H1 (cell line): ENCODE measurements around the gene RRP9. TPM values are rescaled to one million over a fixed set of nuclear protein-coding genes. Genes with fewer than 3 reads are reported as not detected.

Experiments used
- CTCF ChIA-PET: fragments of 300-600 bp; sonication (Branson Sonifier 250); formaldehyde crosslinking; loops from one replicate; lab custom pipeline; 2021; ENCODE audit not compliant: partially characterized antibody; lab: Charles Lee
- POLR2A ChIA-PET: fragments of 300-600 bp; sonication (Branson Sonifier 250); formaldehyde crosslinking; loops from one replicate; lab custom pipeline; 2021; ENCODE audit warnings: inconsistent platforms; ENCODE audit not compliant: partially characterized antibody; lab: Charles Lee
- DNase-seq, 2 experiments: peaks; one replicate each; pipeline versions ENCODE4 v3.0.0 to v3.0.0-alpha.2; 2010 to 2022; ENCODE audit warnings: low spot score in 2 of 2, low read depth in 1 of 2, mixed read lengths in 1 of 2
- FAIRE-seq: peaks from 2 replicates; lab custom pipeline; 2011; peaks lifted over from hg19 to GRCh38; lab: Jason Lieb, UNC
- H2AFZ ChIP-seq: 2 replicates; pipeline ENCODE4 v1.8.1; 2012; ENCODE audit warnings: low read length, inconsistent platforms
- H2AK5ac ChIP-seq: 2 replicates; pipeline ENCODE4 v1.6.1; 2013; ENCODE audit warnings: low read depth, low read length
- H2BK120ac ChIP-seq: replicated peaks from 2 replicates; pipeline ENCODE3; 2013; ENCODE audit warnings: low read depth, low read length, inconsistent platforms
- H2BK12ac ChIP-seq: 2 replicates; pipeline ENCODE4 v1.6.1; 2013; ENCODE audit warnings: low read depth, low read length
- H2BK15ac ChIP-seq: 2 replicates; pipeline ENCODE4 v1.6.1; 2013; ENCODE audit warnings: low read length
- H2BK20ac ChIP-seq: 2 replicates; pipeline ENCODE4 v1.6.1; 2013; ENCODE audit warnings: low read length
- H2BK5ac ChIP-seq: 2 replicates; pipeline ENCODE4 v1.6.1; 2013; ENCODE audit warnings: low read depth, low read length
- H3K14ac ChIP-seq: 2 replicates; pipeline ENCODE4 v1.6.1; 2013; ENCODE audit warnings: inconsistent platforms; ENCODE audit not compliant: insufficient read length
- H3K18ac ChIP-seq: 2 replicates; pipeline ENCODE4 v1.6.1; 2013; ENCODE audit warnings: low read length; ENCODE audit errors: extremely low read depth
- H3K23ac ChIP-seq: 2 replicates; pipeline ENCODE4 v1.6.1; 2013; ENCODE audit warnings: inconsistent platforms; ENCODE audit not compliant: insufficient read length
- H3K23me2 ChIP-seq: 2 replicates; pipeline ENCODE4 v1.6.1; 2013; ENCODE audit warnings: low read depth, low read length
- H3K27ac ChIP-seq: 2 replicates; pipeline ENCODE4 v1.6.1; 2011; ENCODE audit warnings: low read depth, low read length, inconsistent platforms
- H3K27me3 ChIP-seq, 4 experiments: replicated peaks in 1 of 4; 1 replicate in 1 of 4; 2 replicates in 3 of 4; pipeline versions ENCODE4 v1.6.1 to v1.8.1; 2011 to 2013; ENCODE audit warnings: low read length in 3 of 4, mild to moderate bottlenecking in 3 of 4, inconsistent platforms in 2 of 4, mixed read lengths in 2 of 4, moderate library complexity in 1 of 4; ENCODE audit not compliant: control insufficient read depth in 3 of 4, insufficient read depth in 3 of 4; ENCODE audit errors: extremely low read depth in 1 of 4
- H3K36me3 ChIP-seq, 4 experiments: 2 replicates each; pipeline versions ENCODE4 v1.6.1 to v1.8.1; 2011 to 2013; ENCODE audit warnings: mild to moderate bottlenecking in 4 of 4, low read length in 3 of 4, moderate library complexity in 2 of 4, control low read depth in 1 of 4, inconsistent platforms in 1 of 4; ENCODE audit not compliant: insufficient read depth in 4 of 4, control insufficient read depth in 2 of 4
- H3K4ac ChIP-seq: replicated peaks from 2 replicates; pipeline ENCODE3; 2013; ENCODE audit warnings: low read length, low read depth, mixed read lengths, inconsistent platforms; ENCODE audit not compliant: insufficient read length
- H3K4me1 ChIP-seq, 4 experiments: replicated peaks in 1 of 4; 1 replicate in 1 of 4; 2 replicates in 3 of 4; pipeline versions ENCODE4 v1.6.1 to v1.8.1; 2011 to 2013; ENCODE audit warnings: low read length in 3 of 4, inconsistent platforms in 2 of 4, mixed read lengths in 1 of 4; ENCODE audit not compliant: insufficient read depth in 4 of 4, control insufficient read depth in 3 of 4
- H3K4me2 ChIP-seq, 2 experiments: 2 replicates each; pipeline versions ENCODE4 v1.6.1 to v1.8.1; 2011 to 2013; ENCODE audit warnings: low read depth in 2 of 2, low read length in 2 of 2, control low read depth in 1 of 2, inconsistent platforms in 1 of 2, mild to moderate bottlenecking in 1 of 2; ENCODE audit not compliant: insufficient read depth in 1 of 2
- H3K4me3 ChIP-seq, 4 experiments: fragments of 200-600, 300-600 bp in 1 of 4; sonication (generic), shearing (Covaris generic), sonication (Bioruptor Twin) in 1 of 4; 2 replicates each; pipeline versions ENCODE4 v1.5.1 to v1.8.1; 2011 to 2016; ENCODE audit warnings: low read length in 4 of 4, low read depth in 3 of 4, control low read depth in 2 of 4, inconsistent platforms in 2 of 4, mild to moderate bottlenecking in 2 of 4, mixed read lengths in 1 of 4, moderate library complexity in 1 of 4; ENCODE audit not compliant: insufficient read depth in 2 of 4; ENCODE audit errors: extremely low read depth in 1 of 4
- H3K56ac ChIP-seq: replicated peaks from 2 replicates; pipeline ENCODE3; 2013; ENCODE audit warnings: low read depth, mild to moderate bottlenecking, mixed read lengths, low read length, inconsistent platforms; ENCODE audit not compliant: insufficient read length
- H3K79me1 ChIP-seq: 2 replicates; pipeline ENCODE4 v1.6.1; 2013; ENCODE audit warnings: low read depth, low read length, control low read depth
- H3K79me2 ChIP-seq, 2 experiments: 2 replicates each; pipeline versions ENCODE4 v1.6.1 to v1.8.1; 2012 to 2013; ENCODE audit warnings: low read length in 2 of 2, mild to moderate bottlenecking in 2 of 2, inconsistent platforms in 1 of 2; ENCODE audit not compliant: insufficient read depth in 2 of 2, control insufficient read depth in 1 of 2
- H3K9ac ChIP-seq, 4 experiments: replicated peaks in 1 of 4; 1 replicate in 1 of 4; 2 replicates in 3 of 4; pipeline versions ENCODE4 v1.6.1 to v1.8.1; 2011 to 2013; ENCODE audit warnings: low read depth in 3 of 4, low read length in 3 of 4, control low read depth in 2 of 4, mild to moderate bottlenecking in 2 of 4, moderate library complexity in 2 of 4, inconsistent platforms in 1 of 4; ENCODE audit errors: extremely low read depth in 1 of 4
- H3K9me3 ChIP-seq, 2 experiments: 2 replicates each; pipeline versions ENCODE4 v1.6.1 to v1.8.1; 2012 to 2013; ENCODE audit warnings: mild to moderate bottlenecking in 2 of 2, moderate library complexity in 2 of 2, control low read depth in 1 of 2, inconsistent platforms in 1 of 2, low read depth in 1 of 2, low read length in 1 of 2, mixed read lengths in 1 of 2; ENCODE audit not compliant: insufficient read depth in 2 of 2
- H4K20me1 ChIP-seq, 2 experiments: replicated peaks in 1 of 2; 2 replicates each; pipeline versions ENCODE3 to v1.8.1; 2011 to 2013; ENCODE audit warnings: inconsistent platforms in 2 of 2, low read length in 2 of 2, mild to moderate bottlenecking in 1 of 2; ENCODE audit not compliant: insufficient read depth in 2 of 2, control insufficient read depth in 1 of 2
- H4K5ac ChIP-seq: 2 replicates; pipeline ENCODE4 v1.6.1; 2013; ENCODE audit warnings: low read length, low read depth, mixed read lengths, inconsistent platforms; ENCODE audit not compliant: insufficient read length
- H4K8ac ChIP-seq: 2 replicates; pipeline ENCODE4 v1.8.0; 2013; ENCODE audit warnings: mild to moderate bottlenecking, moderate library complexity, low read length, inconsistent platforms; ENCODE audit not compliant: insufficient read depth; ENCODE audit errors: extremely low read depth
- H4K91ac ChIP-seq: replicated peaks from 2 replicates; pipeline ENCODE3; 2013; ENCODE audit warnings: low read length, mixed read lengths, inconsistent platforms; ENCODE audit not compliant: insufficient read length
- BCL11A ChIP-seq, 2 experiments: IDR thresholded peaks; one replicate each; pipeline ENCODE4 v1.6.1; 2011; ENCODE audit warnings: low read depth in 2 of 2, low read length in 2 of 2, mild to moderate bottlenecking in 2 of 2
- HDAC2 ChIP-seq, 2 experiments: fragments of 300-600 bp in 1 of 2; sonication (generic) in 1 of 2; IDR thresholded peaks; 2 replicates each; pipeline ENCODE4 v1.6.1; 2011 to 2012; ENCODE audit warnings: low read depth in 2 of 2, low read length in 2 of 2, mild to moderate bottlenecking in 2 of 2, moderate library complexity in 2 of 2, borderline replicate concordance in 1 of 2, inconsistent platforms in 1 of 2
- MAX ChIP-seq: IDR thresholded peaks from 2 replicates; pipeline ENCODE4 v1.6.1; 2012; ENCODE audit warnings: inconsistent platforms
- POLR2AphosphoS5 ChIP-seq: IDR thresholded peaks from 2 replicates; pipeline ENCODE4 v1.6.1; 2011; ENCODE audit warnings: low read depth, low read length
- RBBP5 ChIP-seq: IDR thresholded peaks from 2 replicates; pipeline ENCODE4 v1.7.1; 2012; ENCODE audit warnings: low read depth, mild to moderate bottlenecking, inconsistent platforms, low read length, moderate library complexity, borderline replicate concordance
- SRF ChIP-seq: IDR thresholded peaks from 2 replicates; pipeline ENCODE4 v1.6.1; 2011; ENCODE audit warnings: mild to moderate bottlenecking, low read depth, low read length, moderate library complexity
- YY1 ChIP-seq: IDR thresholded peaks from 2 replicates; pipeline ENCODE4 v1.6.1; 2011; ENCODE audit warnings: low read depth, mild to moderate bottlenecking, low read length
- polyA plus RNA-seq, 7 experiments: library from polyadenylated mRNA; depleted of rRNA in 3 of 7; stranded (reverse) in 5 of 7; unstranded in 2 of 7; fragments of >200 nt in 5 of 7; fragments of 200-250 nt in 2 of 7; gene quantifications; 1 replicate in 5 of 7; 2 replicates in 1 of 7; 4 replicates in 1 of 7; pipeline versions ENCODE4 v1.2.1 to v1.2.3, GENCODE V29; 2011 to 2013; ENCODE audit warnings: missing spikeins in 2 of 7, mixed read lengths in 2 of 7
- total RNA-seq: library from RNA; stranded (reverse); fragmentation: NEBNext Ultra II Directional; extraction: Animal tissue kit (Norgen Biotek cat#: 25700); gene quantifications from 2 replicates; pipeline ENCODE4 v1.2.1, GENCODE V29; 2021

The RRP9 gene
- total and polyA plus RNA-seq, 2 of the 8 experiments (the other 6 are each of a cell fraction or from before 2014, with no cell fraction given): 55.6 to 68.9 TPM

- H3K14ac ChIP-seq: no peak overlapping the region
- CTCF ChIA-PET: interaction anchor here (1.4 kb wide), 1 partner anchor 167 kb away, joined by 4 read pairs; no protein-coding TSS in a partner anchor
- no peak overlapping the region for H2AK5ac ChIP-seq
- H4K91ac ChIP-seq: no peak overlapping the region
- POLR2A ChIA-PET: no interaction called here
- H2BK20ac ChIP-seq: no peak overlapping the region
- no peak overlapping the region for H3K27ac ChIP-seq
- H3K9me3 ChIP-seq: peaks cover 0 to 2% of the 10 kb centered on the region in 2 experiments; a peak in 1 of 4 replicates
- H3K56ac ChIP-seq: no peak overlapping the region
- H4K8ac ChIP-seq: no peak overlapping the region
- no peak overlapping the region for H3K4me3 ChIP-seq
- no peaks in the 10 kb centered on the region; a peak in 1 of 7 replicates for H3K27me3 ChIP-seq
- H2BK15ac ChIP-seq: no peak overlapping the region
- H3K79me2 ChIP-seq: no peaks in the 10 kb centered on the region
- no peak overlapping the region for H3K18ac ChIP-seq
- no peak overlapping the region for H3K4me2 ChIP-seq
- H3K36me3 ChIP-seq: no peaks in the 10 kb centered on the region
- H4K5ac ChIP-seq: no peak overlapping the region
- no peak for FAIRE-seq
- no peaks in the 10 kb centered on the region for H3K79me1 ChIP-seq
- no peak overlapping the region for H2BK12ac ChIP-seq
- TF ChIP-seq YY1 (no peak), BCL11A (IDR thresholded peaks at IDR 0.05; ENCODE audit: low read depth in 2 of 2, low read length in 2 of 2) (no peak), MAX (no peak), POLR2AphosphoS5 (no peak), HDAC2 (IDR thresholded peaks at IDR 0.05; ENCODE audit: borderline replicate concordance in 1 of 2, low read depth in 2 of 2, low read length in 2 of 2) (no peak), SRF (no peak), RBBP5 (no peak)
- H2AFZ ChIP-seq: no peak overlapping the region
- H2BK5ac ChIP-seq: no peak overlapping the region
- no peak overlapping the region for H3K23ac ChIP-seq
- H4K20me1 ChIP-seq: no peaks in the 10 kb centered on the region
- no peak overlapping the region for H3K4ac ChIP-seq
- no peaks in the 10 kb centered on the region for H3K23me2 ChIP-seq
- DNase-seq: no peak
- no peak overlapping the region for H3K9ac ChIP-seq
- no peaks in the 10 kb centered on the region for H3K4me1 ChIP-seq
- no peak overlapping the region for H2BK120ac ChIP-seq
Measured at GRCh38 chr3:51886447-51886846, 55.3 kb downstream of the RRP9 start.
